ENCODE measurements around the gene UGT3A2.

Gene UGT3A2

GRCh38 chr5:36066540-36067210, at the start of gene UGT3A2:
TSS of gene UGT3A2 (minus strand) at chr5:36066882. CDS start at chr5:36066789, 93 bp downstream.
- DNase-seq, result no peak

GRCh38 chr5:36111238-36111637, 44.6 kb upstream of the UGT3A2 start:
- no peak for DNase-seq

GRCh38 chr5:36108758-36109460, 42.2 kb upstream of the UGT3A2 start:
- DNase-seq, result no peak

- DNase-seq, result no peak
Observed at GRCh38 chr5:36105819-36106218, 39.1 kb upstream of the UGT3A2 start.

- DNase-seq, result no peak
Observed at GRCh38 chr5:36099748-36100147, 33.1 kb upstream of the UGT3A2 start.

- no peak for DNase-seq
Observed at GRCh38 chr5:36096486-36096885, 29.8 kb upstream of the UGT3A2 start.

- DNase-seq, result no peak
Observed at GRCh38 chr5:36089989-36090388, 23.3 kb upstream of the UGT3A2 start.

- DNase-seq, result peak; percentile 61
Observed at GRCh38 chr5:36079200-36079781, 12.6 kb upstream of the UGT3A2 start.

GRCh38 chr5:36078430-36078829, 11.7 kb upstream of the UGT3A2 start:
- DNase-seq, result peak; percentile 2

GRCh38 chr5:36073595-36074216, 7.0 kb upstream of the UGT3A2 start:
- peak; percentile 46 for DNase-seq

GRCh38 chr5:36070687-36071571, 4.2 kb upstream of the UGT3A2 start:
- no peak for DNase-seq

- DNase-seq, result no peak
Observed at GRCh38 chr5:36068751-36069281, 2.1 kb upstream of the UGT3A2 start.

GRCh38 chr5:36066001-36066539, 612 bp downstream of the UGT3A2 start:
- DNase-seq, result no peak

GRCh38 chr5:36060420-36060887, 6.2 kb downstream of the UGT3A2 start:
- DNase-seq, result no peak

- no peak for DNase-seq
Observed at GRCh38 chr5:36059571-36060419, 6.9 kb downstream of the UGT3A2 start.

GRCh38 chr5:36058776-36059175, 7.9 kb downstream of the UGT3A2 start:
- no peak for DNase-seq

- no peak for DNase-seq
Observed at GRCh38 chr5:36057386-36057785, 9.3 kb downstream of the UGT3A2 start.

GRCh38 chr5:36056422-36056821, 10.3 kb downstream of the UGT3A2 start:
- no peak for DNase-seq

GRCh38 chr5:36055984-36056383, 10.7 kb downstream of the UGT3A2 start:
- DNase-seq, result no peak

- no peak for DNase-seq
Observed at GRCh38 chr5:36054647-36055046, 12.0 kb downstream of the UGT3A2 start.

- DNase-seq, result no peak
Observed at GRCh38 chr5:36052538-36052937, 14.1 kb downstream of the UGT3A2 start.
